ENCODE data around the gene CFI.
"Not testable (repeated sequence)": the region's sequence is repeated elsewhere in the genome, so short reads cannot be mapped to it uniquely, and the experiment has no call there.

Gene CFI

DNA sequence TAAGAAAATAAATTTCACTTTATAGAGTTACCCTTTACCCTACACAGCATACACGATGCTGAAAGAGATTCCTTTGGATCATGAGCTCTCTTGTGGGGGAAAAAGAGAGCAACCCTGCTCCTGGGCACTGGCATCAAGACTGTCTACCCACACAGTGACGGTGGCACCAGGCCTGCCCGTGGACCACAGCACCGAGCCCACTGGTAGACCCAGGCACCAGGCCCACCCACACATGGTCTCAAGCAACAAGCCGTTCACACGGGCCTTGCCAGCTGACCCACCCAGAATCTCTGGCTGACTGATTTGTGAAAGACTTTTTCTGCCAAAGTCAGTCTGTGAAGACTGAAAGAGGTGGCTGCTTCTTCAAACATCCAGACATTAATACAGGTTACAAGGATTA is 6.7 kb downstream of the CFI start:
- no peak for DNase-seq (ENCODE audit: low spot score)

DNA sequence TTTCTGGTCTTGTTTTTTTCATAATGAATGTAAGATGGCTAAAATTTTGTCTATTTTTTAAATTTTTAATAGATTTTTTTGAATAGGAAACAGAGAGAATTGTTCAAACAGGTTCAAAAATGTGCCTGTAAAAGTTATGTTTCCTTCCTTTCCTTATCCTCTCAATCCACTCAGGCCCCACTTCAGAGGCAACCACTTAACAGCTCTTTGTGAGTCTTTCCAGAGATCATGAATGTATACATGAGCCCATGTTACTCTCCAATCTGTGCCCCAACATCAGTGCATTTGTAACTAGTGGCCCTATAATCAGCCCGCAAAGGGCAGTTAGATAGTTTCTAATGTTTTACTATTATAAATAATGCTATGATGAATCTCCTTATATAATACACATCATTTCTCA is 14.0 kb downstream of the CFI start:
- DNase-seq (ENCODE audit: low spot score), result no peak

DNA sequence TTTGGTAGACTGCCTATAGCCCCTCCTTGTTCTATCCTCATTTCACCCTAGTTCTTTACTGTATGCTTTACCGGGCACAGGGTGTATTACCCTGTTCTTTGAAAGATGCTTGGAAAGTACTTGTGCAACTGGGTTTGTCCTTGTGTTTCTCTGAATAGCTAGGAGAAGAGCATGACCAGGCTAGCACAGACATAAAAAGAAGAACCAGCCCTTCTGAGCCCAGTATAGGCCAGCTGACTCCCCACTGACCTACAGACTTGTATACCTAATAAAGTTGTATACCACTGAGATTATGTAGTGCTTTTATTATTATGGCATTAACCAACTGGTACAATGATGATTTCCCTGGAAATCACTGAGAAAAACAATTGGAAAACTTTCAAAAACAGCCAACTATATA is 15.0 kb downstream of the CFI start:
- no peak for DNase-seq (ENCODE audit: low spot score)

DNA sequence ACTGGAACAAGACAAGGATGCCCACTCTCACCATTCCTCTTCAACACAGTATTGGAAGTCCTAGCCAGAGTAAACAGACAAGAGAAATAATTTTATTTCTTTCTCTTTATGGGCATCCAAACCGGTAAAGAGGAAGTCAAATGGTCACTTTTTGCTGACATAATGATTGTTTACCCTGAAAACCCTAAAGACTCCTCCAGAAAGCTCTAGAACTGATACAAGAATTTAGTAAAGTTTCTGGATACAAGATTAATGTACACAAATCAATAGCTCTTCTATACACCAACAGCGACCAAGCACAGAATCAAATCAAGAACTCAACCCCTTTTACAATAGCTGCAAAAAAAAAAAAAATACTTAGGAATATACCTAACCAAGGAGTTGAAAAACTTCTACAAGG is 19.7 kb downstream of the CFI start:
- not testable (repeated sequence) for DNase-seq (ENCODE audit: low spot score)

DNA sequence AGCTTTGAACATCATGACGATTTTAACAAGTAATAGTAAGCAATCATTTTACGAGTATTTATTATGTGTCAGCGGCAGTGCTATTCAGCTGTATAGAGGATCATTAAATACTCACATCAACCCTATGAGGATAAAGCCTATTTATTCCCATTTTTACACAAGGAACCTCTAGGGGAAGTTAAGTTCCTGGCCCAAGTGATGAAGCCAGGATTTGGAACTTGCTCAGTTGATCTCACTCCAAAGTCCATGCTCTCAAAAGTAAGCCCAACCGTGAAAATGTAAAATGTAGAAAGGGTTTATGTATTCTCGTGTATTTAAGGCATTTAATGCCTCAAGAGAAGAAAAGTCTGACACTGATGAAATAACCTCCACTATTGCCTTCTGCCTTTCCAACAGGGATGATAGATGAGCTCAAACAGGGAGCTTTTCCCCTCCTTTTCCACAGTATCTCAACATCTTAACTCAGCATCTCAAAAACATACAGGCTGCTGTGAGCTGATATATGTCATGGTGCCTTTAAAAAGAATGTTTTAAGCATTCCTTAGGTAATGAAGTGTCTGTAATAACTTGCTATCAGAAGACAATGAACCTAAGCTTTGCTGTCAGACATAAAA is 36.9 kb downstream of the CFI start:
- DNase-seq (ENCODE audit: low spot score), result no peak

DNA sequence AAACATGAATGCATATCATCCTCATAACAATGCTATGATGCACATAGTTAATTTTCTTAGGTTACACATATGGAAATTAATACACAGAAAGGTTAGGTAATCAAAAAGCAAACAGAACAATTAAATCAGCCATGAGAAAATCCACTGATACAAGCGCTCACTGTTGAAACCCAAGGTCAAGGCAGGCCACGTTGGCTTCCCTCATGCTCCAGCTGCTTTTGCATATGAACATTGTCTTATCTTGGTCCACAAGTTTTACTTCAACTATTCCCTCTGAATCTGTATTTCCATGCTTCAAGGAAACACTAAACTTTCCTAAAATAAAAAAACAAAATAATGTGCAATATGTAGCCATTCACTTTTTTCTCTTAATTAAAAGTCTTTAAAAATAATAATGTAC is 37.4 kb downstream of the CFI start:
- no peak for DNase-seq (ENCODE audit: low spot score)

DNA sequence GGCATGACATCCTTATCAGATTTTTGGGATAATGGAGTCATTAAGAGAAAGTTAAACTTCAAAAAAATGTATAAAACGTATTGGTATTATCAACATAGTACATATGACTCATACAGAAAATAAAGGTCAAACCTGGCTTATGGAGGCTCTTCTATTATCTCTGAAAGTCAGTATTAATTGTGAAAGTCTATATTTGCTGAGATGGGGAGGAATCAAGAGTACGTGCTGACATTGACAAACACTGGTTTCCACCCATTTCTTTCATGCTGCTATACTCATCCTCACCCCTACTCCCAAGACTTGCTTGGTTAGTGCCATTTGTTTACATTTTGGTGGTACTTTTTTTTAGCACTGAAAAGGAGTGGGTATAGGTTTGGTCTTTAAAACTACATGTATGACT is 41.1 kb downstream of the CFI start:
- no peak for DNase-seq (ENCODE audit: low spot score)

DNA sequence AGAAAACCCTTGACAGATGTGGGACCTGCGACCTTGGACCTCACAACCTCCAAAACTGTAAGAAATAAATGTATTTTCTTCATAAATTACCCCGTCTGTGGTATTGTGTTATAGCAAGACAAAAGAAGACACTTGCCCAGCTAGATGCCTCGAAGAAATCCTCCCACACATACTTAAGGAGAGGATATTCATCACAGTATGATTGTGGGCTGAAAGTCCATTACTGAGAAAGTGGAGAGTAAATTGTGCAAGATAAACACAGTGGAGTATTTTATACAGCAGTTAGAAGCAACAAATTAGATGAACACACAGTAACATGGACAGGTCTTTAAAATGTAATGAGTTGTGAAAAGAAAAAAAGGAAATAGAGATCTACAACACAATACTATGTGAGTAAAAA is 46.1 kb downstream of the CFI start:
- no peak for DNase-seq (ENCODE audit: low spot score)

DNA sequence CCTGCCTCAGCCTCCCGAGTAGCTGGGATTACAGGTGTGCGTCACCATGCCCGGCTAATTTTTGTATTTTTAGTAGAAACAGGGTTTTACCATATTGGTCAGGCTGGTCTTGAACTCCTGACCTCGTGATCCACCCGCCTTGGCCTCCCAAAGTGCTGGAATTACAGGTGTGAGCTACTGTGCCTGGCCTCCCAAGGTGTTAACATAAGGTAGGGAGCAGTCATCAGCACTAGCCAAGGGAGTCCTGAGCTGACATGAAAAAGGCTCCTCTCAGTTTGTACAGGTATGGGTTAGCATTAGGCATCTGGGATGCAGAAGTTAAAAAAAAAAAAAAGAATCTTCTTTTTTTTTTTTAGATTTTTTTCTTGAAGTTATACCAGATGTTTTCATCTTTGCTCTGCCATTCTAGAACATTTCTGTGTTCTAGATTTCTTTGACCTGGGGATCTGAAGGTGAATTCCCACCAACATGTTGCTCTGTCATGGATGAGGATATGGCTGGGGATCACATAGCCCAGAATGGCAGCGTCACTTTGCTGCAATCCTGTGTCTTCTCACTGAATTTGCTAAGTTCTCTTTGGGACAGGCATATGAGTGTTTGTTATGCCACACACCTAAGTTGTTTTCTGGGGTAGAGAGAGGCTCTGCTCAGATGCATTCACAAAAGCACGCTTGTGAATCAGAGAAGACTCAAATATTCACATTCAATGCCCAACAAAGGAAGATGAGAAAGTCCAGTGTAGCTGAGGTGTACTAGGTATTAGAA is 47.5 kb downstream of the CFI start:
- DNase-seq (ENCODE audit: low spot score), result no peak

DNA sequence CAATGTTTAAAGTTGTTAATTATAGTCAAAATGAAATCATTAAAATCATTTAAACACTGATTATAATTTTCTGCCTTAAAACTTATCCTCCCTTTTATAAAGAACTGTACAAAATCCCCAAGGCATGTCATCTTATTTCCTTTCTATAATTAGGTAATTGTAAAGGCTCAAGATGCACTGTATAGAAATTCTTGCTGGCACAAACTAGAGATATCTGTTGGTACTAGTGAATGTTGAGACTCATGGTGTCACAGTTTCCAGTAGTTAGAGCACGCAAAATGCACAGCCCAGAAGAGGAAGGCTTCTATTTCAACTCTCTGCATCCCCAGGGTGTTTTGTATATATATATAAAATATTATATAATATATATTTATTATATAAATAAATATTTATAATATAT is 49.3 kb downstream of the CFI start:
- no peak for DNase-seq (ENCODE audit: low spot score)

DNA sequence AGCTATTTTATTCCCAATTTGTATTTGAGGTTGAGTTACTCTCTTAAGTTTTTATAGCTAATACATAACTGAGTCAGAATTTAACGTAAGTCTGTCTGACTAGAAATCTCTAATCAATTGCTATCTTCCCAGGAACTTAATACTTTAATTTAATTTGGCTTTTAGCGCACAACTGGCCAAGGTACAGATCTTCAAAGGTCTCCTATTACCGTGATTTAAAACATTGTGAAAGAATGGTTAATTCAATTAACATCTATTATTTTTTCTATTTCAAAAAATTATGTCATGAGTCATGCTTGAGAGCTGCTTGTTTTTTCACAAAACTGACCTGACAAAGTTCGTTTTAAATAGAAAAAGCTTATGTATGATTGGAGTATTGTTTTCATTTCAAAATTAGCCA is 49.9 kb downstream of the CFI start:
- no peak for DNase-seq (ENCODE audit: low spot score)

DNA sequence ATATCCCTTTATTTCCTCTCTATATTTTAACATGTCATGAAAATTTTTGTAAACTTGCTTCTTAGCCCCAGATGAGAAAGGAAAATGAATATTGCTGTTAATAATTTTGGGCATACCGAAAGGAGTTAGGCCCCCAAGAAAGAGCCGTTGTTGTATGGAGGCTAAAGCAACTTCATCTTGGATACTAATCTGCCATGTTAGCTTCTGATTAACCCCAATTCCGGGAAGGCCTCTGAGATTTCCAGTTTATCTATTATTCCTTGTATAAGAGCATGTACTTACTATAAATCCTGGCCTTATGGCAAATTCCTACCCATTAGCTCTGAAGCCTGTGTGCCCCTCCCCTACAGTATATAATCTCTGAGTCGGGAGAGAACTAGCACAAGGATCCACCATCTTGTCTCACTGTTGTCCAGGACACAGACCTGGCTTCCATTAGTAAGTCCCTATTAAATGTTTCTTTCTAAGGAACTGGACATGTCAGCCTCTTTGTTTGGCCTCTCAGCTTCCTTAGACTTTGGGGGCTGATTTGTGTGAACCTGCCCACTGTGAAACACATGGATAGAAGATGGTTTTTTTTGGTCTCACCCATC is 51.1 kb downstream of the CFI start:
- no peak for DNase-seq (ENCODE audit: low spot score)

DNA sequence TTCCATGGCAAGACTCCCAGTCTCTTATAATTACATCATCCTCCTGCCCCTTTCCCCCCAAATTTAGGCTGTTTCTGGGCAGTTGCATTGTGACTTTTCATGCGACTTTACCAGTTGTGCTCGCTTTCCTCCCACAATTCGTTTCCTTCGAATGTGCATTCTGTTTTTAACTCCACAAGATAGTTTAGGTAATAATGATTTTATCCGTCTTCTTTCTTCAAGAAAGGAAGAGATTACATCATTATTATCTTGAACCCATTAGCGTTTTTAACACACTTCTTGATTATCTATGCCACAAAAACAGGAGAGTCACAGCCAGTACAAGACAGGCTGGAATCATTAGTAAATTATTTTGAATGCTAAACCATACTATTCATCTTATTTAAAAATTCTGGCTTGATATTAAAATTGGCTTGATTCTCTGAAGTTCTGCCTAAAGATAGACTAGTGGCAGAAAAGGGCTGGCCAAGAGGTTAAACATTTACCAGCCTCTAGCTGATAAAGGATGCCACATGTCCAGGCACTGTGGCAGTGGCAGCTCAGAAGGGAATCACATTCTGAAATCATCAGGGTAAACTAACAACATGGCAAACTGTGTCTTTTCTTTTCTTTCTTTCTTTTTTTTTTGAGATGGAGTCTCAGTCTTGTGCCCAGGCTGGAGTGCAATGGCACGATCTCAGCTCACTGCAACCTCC is 52.3 kb downstream of the CFI start:
- no peak for DNase-seq (ENCODE audit: low spot score)

DNA sequence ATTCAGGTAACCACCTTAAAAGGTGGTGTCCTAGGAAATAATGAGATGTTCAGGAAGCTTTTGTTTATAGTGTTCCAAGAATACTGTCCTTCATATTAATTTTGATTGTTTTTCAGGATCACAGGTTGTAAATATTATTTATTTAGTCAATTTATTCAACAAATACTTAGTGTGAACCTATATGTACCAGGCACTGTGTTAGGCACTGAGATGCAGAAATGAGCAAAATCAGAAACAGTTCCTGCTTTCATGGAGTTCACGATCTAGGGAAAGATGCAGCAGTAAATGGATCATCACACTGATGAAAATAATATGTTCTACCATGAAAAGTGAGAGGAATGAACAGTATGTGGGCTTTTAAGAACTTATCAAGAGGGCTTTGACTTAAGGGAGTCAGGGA is 53.7 kb downstream of the CFI start:
- DNase-seq (ENCODE audit: low spot score), result no peak

DNA sequence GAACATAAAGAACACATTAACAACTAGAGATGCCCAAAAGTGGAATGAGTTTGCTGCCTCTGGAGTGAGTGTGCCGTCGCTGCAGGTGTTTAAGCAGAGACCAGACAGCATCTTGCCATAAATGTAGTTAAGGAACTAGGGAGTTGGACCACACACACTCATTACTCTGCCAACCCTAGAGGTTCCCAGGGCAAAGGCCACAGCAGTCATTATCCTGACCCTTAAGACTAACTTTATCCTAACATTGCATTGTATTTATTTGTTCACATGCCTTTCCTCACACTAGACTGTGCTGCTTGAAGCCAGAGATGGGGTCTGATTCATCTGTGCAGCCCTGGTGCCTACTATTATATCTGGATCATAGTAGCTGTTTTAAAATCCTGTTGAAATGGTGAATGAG is 55.1 kb downstream of the CFI start:
- DNase-seq (ENCODE audit: low spot score), result no peak

DNA sequence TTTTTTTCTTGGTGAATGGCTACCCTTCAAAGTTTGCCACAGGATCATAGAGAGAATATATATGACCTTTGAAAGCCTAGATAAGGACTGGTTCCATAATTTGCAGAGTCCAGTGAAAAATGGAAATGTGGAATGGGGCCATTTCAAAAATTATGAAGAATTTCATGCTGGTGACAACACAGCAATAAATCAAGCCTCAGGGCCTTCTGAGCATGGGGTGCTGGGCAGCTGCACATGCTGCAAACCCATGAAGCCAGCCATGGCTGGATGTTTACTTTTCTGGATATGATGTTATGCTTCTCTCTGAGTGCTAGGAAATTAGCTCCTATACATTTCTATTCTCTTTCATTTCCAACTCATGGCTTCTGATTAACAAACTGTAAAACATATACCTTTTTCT is 56.0 kb downstream of the CFI start:
- no peak for DNase-seq (ENCODE audit: low spot score)

DNA sequence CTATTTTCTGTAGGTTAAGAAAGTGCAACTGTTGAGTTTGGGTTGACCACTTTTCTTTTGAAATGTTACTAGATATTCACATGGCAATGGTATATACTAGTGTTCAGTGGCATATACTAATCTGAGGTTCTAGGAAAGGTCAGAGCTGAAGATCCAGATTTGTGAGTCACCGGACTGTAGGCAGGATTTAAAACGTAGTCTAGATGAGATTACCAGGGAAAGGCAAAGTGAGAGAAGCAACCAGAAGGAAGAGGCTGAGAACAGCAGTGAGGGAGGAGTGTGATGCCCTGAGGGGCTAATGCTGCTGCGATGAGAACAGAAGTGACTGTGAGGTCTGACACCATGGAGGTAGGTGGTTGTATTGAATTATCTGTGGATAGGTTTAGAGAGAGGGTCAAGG is 62.3 kb downstream of the CFI start:
- DNase-seq (ENCODE audit: low spot score), result no peak

DNA sequence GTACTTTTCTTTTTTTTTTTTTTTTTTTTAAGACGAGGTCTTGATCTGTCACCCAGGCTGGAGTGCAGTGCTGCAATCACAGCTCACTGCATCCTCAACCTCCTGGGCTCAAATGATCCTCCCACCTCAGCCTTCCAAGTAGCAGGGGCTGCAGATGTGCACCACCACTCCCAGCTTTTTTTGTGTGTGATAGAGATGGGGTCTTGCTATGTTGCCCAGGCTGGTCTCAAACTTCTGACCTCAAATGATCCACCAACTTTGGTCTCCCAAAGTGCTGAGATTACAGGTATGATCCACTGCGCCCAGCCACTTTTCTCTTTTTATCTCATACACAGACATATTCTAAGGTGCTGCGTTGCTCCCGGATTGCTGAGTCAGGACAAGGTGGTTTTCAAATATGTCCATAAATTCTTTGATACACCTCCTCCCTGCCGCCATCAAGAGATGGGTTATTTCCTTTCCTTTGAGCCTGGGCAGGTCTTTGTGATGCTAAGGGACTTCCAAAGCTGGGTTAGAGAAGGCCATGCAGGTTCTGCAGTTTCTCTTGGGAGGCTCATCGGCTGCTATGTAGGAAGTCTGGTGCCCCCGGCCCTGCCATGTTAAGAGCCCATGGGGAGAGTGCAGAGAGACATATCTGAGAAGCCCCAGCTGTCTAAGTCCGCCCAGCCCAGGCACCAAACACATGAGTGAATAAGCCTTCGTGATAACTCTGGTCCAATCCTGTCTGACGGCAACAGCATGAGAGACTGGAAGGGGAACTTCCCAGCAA is 63.5 kb downstream of the CFI start:
- no peak for DNase-seq (ENCODE audit: low spot score)

DNA sequence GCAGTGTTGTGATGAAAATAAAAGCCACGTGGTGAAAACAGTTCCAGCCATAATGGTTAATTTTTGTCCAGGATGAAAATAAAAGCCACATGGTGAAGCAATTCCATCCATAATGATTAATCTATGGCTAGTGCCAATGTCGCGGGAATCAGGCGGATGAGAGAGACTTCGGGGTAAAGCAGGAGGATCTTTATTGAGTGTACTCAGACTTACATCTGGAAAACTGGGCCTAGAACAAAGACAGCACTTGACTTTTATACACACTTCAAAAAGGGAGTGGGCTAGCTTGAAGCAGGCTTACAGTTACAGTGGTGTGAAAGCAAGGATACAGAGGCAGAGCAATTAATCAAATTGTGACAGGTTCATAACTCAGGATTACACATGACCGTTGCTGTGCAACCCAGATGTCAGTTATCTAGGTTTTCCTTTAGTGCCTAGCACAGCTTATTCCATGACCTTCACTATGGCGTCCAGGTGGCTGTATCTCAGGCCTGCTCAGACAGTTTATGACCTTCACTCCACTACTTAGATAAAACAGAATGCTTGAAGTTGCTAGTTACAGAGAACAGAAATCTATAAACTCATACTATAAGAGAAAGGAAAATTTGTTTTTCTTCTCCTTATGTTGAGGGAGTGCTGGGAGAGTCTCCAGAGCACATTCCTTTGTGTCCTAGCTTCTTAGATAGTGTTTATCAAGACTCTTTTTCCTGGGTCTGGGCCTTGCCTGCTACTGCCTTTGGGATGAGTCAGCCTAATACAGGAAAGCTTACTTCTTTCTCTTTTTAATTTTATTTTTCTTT is 66.0 kb downstream of the CFI start:
- no peak for DNase-seq (ENCODE audit: low spot score)

DNA sequence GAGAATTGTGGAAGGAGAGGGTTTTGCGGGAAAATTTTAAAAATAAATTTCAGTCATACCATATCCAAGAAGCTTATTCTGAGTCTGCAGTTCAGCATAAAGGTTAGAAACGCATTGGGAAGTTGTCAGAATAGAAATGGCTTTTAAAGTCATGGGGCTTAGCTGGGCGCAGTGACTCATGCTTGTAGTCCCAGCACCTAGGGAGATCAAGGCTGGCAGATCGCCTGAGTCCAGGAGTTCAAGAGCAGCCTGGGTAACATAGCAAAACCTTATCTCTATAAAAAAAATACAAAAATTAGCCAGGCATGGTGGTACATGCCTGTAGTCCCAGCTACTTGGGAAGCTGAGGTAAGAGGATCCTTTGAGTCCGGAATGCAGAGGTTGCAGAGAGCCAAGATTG is 68.1 kb downstream of the CFI start:
- no peak for DNase-seq (ENCODE audit: low spot score)

Measured in kidney capillary endothelial cell (primary cell).